Fibroblast of lung (primary cell): Measurements from ENCODE around the gene HENMT1.

Source experiments
- CTCF ChIP-seq, 2 donors: IDR thresholded peaks in 1 of 2; conservative IDR thresholded peaks in 1 of 2; 1 replicate in 1 of 2; 2 replicates in 1 of 2; pipeline ENCODE4 v1.5.1; 2011 to 2012; ENCODE audit warnings: low read length in 2 of 2, control low read depth in 1 of 2, inconsistent platforms in 1 of 2, low read depth in 1 of 2, mild to moderate bottlenecking in 1 of 2
- EZH2 ChIP-seq: IDR thresholded peaks from 2 replicates; pipeline ENCODE4 v1.5.1; 2012; ENCODE audit warnings: low read length, control low read depth, mild to moderate bottlenecking; ENCODE audit errors: missing control alignments

DNA sequence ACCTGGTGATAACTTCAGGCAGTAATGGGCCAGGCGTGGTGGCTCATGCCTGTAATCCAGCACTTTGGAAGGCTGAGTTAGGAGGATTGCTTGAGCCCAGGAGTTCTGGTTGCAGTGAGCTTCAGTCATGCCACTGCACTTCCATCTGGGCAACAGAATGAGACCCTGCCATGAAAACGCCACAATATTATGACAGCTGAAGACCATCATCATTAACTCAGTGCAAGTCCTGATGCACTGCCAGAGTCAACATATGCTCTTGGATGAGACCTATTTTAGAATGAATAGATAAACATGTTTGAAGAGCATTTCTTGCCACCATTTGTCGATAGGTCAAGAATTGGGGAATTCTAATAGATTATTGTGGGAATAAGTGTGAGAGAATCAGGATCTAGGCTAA is 26.4 kb downstream of the HENMT1 start:
- TF ChIP-seq CTCF (conservative IDR thresholded peaks at IDR 0.05 in 1 of 2, IDR thresholded peaks at IDR 0.05 in 1 of 2; ENCODE audit: low read depth in 1 of 2, low read length in 2 of 2) (no peak), EZH2 (no peak)
